ENCODE measurements around the gene DHRS2.
"Not testable (repeated sequence)": the region's sequence is repeated elsewhere in the genome, so short reads cannot be mapped to it uniquely, and the experiment has no call there.

The DHRS2 gene

DNA sequence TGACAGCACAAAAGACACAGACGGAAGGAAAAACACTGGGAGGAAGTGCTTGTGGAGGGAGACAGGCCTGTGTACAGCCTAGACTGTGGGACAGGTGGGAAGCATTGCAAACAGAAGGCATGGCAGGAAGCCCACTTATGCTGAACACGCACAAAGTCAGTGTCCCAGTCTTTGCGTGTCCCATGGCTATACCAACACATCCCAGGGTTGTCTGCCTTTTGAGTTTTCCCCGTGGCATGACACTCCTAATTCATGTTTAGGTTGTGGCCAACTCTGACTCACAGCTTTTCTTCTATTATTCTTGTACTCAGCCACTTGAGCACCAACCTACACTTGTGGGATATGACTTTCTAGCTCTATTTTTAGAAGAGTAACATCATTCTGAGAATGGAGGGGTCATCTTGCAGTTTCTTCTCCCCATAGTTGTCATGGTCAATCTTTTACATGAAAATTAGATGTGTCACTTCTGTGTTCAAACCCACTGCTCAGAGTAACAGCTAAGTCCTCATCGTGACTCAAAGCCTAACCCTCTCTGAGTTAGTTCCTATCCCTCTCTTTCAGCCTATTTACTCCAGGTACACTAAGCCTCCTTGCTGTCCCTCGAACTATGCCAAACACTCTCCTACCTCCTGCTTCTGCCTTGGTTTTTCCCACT is 30.1 kb upstream of the DHRS2 start:
- TF ChIP-seq, protein P1, sequence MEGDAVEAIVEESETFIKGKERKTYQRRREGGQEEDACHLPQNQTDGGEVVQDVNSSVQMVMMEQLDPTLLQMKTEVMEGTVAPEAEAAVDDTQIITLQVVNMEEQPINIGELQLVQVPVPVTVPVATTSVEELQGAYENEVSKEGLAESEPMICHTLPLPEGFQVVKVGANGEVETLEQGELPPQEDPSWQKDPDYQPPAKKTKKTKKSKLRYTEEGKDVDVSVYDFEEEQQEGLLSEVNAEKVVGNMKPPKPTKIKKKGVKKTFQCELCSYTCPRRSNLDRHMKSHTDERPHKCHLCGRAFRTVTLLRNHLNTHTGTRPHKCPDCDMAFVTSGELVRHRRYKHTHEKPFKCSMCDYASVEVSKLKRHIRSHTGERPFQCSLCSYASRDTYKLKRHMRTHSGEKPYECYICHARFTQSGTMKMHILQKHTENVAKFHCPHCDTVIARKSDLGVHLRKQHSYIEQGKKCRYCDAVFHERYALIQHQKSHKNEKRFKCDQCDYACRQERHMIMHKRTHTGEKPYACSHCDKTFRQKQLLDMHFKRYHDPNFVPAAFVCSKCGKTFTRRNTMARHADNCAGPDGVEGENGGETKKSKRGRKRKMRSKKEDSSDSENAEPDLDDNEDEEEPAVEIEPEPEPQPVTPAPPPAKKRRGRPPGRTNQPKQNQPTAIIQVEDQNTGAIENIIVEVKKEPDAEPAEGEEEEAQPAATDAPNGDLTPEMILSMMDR (IDR thresholded peaks at IDR 0.05; ENCODE audit: low read depth, low read length, missing control alignments) = no peak
- DNase-seq (ENCODE audit: low read depth) = no peak
- in situ Hi-C loops (cut with HindIII; ENCODE audit: low sequenced_read_pairs) = no loop called here
- no peak overlapping the region for H3K4me3 ChIP-seq (ENCODE audit: low read depth, low read length)

DNA sequence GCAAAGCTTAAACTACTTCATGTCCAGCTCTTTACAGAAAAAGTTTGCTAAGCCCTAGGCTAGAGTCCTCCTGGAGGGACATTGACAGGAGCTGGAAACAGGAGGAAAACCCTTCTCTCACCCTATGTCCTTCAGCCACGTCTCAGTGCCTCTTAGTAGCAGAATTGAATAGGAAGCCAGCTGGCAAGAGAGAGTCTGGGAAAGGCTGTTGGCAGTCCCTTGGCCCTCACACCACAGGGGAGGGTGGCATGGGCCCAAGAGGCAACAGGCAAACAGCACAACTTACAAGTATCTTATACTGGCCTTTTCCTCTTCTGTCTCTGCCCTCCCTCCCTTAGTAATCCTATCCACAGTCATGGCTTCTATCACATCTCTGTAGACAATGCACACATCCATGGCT is 27.7 kb upstream of the DHRS2 start:
- H3K4me3 ChIP-seq (ENCODE audit: low read depth, low read length) = no peak overlapping the region
- TF ChIP-seq, protein P1 (IDR thresholded peaks at IDR 0.05; ENCODE audit: low read depth, low read length, missing control alignments) = no peak
- in situ Hi-C loops (cut with HindIII; ENCODE audit: low sequenced_read_pairs) = no loop called here
- no peak for DNase-seq (ENCODE audit: low read depth)

DNA sequence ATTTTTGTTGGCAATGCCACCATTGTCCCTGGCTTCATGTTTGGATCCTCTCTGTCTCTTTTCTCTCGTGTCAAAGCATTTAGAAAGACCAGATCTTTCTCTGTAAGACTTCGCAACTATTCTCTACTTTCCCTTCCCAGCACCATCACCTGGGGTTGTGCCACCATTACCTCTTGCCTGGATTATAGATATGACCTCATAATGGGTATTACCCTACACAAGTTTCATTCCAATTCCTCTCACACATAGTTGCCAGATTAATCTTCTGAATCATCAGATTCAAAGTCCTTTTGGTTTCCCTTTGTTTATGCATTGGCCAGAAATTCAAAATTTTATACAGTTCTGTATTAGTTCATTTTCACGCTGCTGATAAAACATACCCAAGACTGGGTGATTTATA is 27.2 kb upstream of the DHRS2 start:
- no peak for DNase-seq (ENCODE audit: low read depth)
- TF ChIP-seq, protein P1 (IDR thresholded peaks at IDR 0.05; ENCODE audit: low read depth, low read length, missing control alignments) = no peak
- H3K4me3 ChIP-seq (ENCODE audit: low read depth, low read length) = no peak overlapping the region
- in situ Hi-C loops (cut with HindIII; ENCODE audit: low sequenced_read_pairs) = no loop called here

DNA sequence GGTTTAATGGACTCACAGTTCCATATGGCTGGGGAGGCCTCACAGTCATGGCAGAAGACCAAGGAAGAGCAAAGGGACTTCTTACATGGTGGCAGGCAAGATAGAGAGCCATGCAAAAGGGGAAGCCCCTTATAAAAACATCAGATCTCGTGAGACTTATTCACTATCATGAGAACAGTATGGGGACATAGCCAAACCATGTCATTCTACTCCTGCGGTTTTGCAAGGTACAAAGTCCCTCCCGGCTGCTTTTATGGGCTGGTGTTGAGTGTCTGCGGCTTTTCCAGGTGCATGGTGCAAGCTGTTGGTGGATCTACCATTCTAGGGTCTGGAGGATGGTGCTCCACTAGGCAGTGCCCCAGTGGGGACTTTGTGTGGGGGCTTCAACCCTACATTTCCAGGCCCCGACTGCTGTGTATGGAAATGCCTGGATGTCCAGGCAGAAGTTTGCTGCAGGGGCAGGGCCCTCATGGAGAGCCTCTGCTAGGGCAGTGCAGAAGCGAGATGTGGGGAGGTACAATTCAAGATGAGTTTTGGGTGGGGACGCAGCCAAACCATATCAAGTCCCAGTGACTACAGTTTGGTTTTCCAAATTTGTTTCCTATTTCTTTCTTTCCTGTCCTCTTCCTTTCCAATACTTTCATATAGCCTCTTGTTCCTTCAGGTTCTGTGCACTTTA is 26.6 kb upstream of the DHRS2 start:
- H3K4me3 ChIP-seq (ENCODE audit: low read depth, low read length); in situ Hi-C loops (cut with HindIII; ENCODE audit: low sequenced_read_pairs); DNase-seq (ENCODE audit: low read depth): not testable (repeated sequence)

DNA sequence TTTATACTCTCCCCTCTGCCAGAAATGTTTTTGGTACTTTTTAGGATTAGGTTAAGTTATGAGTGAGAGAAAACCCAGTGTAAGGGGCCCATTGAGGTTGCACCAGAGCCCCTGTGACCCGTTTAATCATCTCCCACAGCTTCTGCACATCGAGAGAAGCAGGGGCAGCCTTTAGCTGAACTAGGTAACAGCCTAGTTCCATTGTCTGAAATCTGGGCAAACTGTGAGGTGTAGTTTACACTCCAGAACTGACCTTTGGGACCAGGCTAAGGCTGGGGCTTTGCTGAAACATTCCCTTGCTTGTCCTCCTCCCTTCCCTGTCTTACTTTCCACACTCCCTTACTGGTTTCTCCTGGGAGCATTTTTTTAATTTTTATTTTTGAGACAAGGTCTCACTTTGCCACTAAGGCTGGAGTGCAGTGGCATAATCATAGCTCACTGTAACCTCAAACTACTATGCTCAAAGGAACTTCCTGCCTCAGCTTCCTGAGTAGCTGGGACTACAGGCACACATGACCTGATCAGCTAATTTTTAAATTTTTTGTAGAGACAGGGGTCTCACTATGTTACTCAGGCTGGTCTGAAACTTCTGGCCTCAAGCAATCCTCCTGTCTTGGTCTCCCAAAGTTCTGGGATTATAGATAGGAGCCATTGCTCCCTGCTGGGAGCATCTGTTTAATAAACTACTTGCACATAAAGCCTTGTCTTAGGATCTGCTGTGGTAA is 25.9 kb upstream of the DHRS2 start:
- no peak for DNase-seq (ENCODE audit: low read depth)
- in situ Hi-C loops (cut with HindIII; ENCODE audit: low sequenced_read_pairs) = no loop called here
- no peak overlapping the region for H3K4me3 ChIP-seq (ENCODE audit: low read depth, low read length)
- TF ChIP-seq, protein P1 (IDR thresholded peaks at IDR 0.05; ENCODE audit: low read depth, low read length, missing control alignments) = no peak

DNA sequence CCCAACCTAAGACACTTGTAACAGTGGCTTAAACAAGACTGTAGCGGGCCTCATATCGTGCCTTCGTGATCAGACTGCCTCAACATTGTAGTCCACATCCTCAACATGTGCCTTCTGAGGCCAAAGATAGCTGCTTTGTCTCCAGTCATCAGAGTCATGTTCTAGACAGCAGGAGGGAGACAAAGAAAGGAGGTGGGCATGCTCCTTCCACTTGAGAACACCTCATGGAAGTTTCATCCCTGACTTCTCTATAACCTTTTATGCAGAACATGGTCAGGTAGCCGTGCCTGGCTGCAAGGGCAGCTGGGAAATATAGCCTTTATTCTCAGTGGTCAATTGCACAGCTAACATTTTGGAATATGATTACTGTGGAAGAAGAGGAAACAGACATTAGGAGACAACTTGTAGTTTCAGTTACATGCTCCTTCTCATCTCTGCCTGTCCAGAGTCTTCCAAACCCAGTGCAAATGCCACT is 25.3 kb upstream of the DHRS2 start:
- no peak for DNase-seq (ENCODE audit: low read depth)
- H3K4me3 ChIP-seq (ENCODE audit: low read depth, low read length) = no peak overlapping the region
- TF ChIP-seq, protein P1 (IDR thresholded peaks at IDR 0.05; ENCODE audit: low read depth, low read length, missing control alignments) = no peak
- in situ Hi-C loops (cut with HindIII; ENCODE audit: low sequenced_read_pairs) = no loop called here

DNA sequence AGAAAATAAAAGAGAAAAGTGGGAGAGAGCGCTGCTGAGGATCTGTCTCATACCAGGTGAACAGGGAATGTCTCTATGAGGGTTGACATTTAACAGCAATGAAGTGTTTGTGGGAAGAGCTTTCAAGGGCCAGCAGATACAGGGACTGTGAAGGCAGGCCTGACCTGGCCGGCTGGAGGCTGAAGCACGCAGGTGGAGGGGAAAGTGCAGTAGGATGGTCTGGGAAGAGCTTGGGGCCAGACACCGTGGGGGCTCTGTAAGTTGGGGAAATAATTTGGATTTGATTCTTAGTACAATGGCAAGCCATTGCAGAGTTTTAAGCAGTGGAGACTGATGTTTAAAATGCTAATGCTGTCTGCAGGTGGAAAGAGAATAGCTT is 23.8 kb upstream of the DHRS2 start:
- no peak overlapping the region for H3K4me3 ChIP-seq (ENCODE audit: low read depth, low read length)
- TF ChIP-seq, protein P1 (IDR thresholded peaks at IDR 0.05; ENCODE audit: low read depth, low read length, missing control alignments) = no peak
- in situ Hi-C loops (cut with HindIII; ENCODE audit: low sequenced_read_pairs) = no loop called here
- no peak for DNase-seq (ENCODE audit: low read depth)

Measured in astrocyte of the cerebellum (primary cell).